ENCODE results near the gene CDS2. TPM values are rescaled to one million over a fixed set of nuclear protein-coding genes. Genes with fewer than 3 reads are reported as not detected.

Gene CDS2
- total RNA-seq, 1 experiment from 2014 or later: 17.1 TPM

DNA sequence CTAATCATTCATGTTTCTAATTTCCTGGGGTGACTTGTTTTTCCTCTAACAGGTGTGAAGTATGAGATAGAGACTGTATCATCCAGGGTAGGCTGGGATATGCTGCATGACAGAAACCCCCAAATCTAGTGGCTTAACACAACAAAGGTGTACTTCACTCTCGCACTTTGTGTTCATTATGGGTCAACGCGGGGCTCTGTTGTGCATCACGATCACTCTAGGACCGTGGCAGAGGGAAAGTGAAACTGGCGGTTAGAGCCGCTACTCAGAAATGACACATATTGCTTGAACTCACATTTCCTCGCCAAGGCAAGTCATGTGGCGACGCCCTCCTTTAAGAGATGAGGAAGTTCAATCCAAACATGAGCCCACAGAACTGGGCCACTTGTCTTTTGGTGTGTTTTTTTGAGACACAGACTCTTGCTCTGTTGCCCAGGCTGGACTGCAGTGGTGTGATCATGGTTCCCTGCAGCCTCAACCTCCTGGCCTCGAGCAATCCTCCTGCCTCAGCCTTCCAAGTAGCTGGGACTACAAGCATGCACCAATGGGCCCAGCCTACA, 48.3 kb upstream of the CDS2 start:
- peak; percentile 53 for ATAC-seq
- H3K27me3 ChIP-seq (ENCODE audit: low read length): no peaks in the 10 kb centered on the region
- H3K4me1 ChIP-seq (ENCODE audit: insufficient read depth, low read length): peaks cover 10% of the 10 kb centered on the region
- H3K4me3 ChIP-seq (ENCODE audit: low read length): no peak overlapping the region
- no peak overlapping the region for H3K27ac ChIP-seq (ENCODE audit: low read length)
- H3K4me2 ChIP-seq (ENCODE audit: low read length): no peak overlapping the region
- TF ChIP-seq EZH2phosphoT487 (IDR thresholded peaks at IDR 0.05; ENCODE audit: borderline replicate concordance, low read length) (no peak), CTCF (conservative IDR thresholded peaks at IDR 0.05; ENCODE audit: low read depth, low read length) (no peak), EZH2 (IDR thresholded peaks at IDR 0.05; ENCODE audit: low read length, unreplicated experiment) (no peak)
- H3K9me2 ChIP-seq (replicated peaks; ENCODE audit: low read length): no peaks in the 10 kb centered on the region
- ChIA-PET POLR2A (ENCODE audit: unreplicated experiment) (no interaction called here), CTCF (no interaction called here)
- H3K36me3 ChIP-seq (ENCODE audit: low read depth, low read length): no peaks in the 10 kb centered on the region
- no peaks in the 10 kb centered on the region for H4K20me1 ChIP-seq (ENCODE audit: low read length)
- 0 out of 2 replicates have a peak overlapping the region, but pooled peaks have one; percentile 21 for H2AFZ ChIP-seq (ENCODE audit: low read length)
- no peaks in the 10 kb centered on the region for H3K9me3 ChIP-seq (ENCODE audit: low read length)
- intact Hi-C loops (cut with micrococcal nuclease): no loop called here
- H3F3A ChIP-seq (ENCODE audit: low read length, unreplicated experiment): no peaks in the 10 kb centered on the region
- no TSS peak for BruUV-seq (replicated peaks)
- H3K9ac ChIP-seq (ENCODE audit: low read length): no peak overlapping the region
- no peaks in the 10 kb centered on the region for H3K79me2 ChIP-seq (ENCODE audit: low read length)
- DNase-seq: peak; percentile 33

DNA sequence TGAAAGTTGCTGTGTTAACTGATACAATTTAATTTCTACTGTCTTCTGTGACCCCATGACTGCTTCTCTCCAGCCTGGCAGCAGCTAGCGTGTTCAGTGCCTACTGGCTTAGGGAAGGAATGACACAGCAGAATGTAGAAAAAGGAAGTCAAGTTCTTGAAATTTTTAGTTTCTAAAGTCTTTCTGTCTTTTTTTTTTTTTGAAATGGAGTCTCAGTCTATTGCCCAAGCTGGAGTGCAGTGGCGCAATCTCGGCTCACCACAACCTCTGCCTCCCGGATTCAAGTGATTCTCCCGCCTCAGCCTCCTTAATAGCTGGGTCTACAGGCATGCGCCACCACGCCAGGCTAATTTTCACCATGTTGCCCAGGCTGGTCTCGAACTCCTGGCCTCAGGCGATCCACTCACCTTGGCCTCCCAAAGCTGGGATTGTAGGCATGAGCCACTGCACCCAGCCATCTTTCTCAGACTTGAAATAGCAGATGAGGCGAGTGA, 46.4 kb upstream of the CDS2 start:
- no peak for DNase-seq
- no peak overlapping the region for H3K27ac ChIP-seq (ENCODE audit: low read length)
- H3K27me3 ChIP-seq (ENCODE audit: low read length): no peaks in the 10 kb centered on the region
- no peak for ATAC-seq
- no peak for TF ChIP-seq EZH2 (IDR thresholded peaks at IDR 0.05; ENCODE audit: low read length, unreplicated experiment)
- no peak for TF ChIP-seq CTCF (conservative IDR thresholded peaks at IDR 0.05; ENCODE audit: low read depth, low read length)
- TF ChIP-seq EZH2phosphoT487 (IDR thresholded peaks at IDR 0.05; ENCODE audit: borderline replicate concordance, low read length): no peak
- intact Hi-C loops (cut with micrococcal nuclease): no loop called here
- H4K20me1 ChIP-seq (ENCODE audit: low read length): no peaks in the 10 kb centered on the region
- no peak overlapping the region for H3K9ac ChIP-seq (ENCODE audit: low read length)
- POLR2A ChIA-PET (ENCODE audit: unreplicated experiment): no interaction called here
- no peaks in the 10 kb centered on the region for H3K79me2 ChIP-seq (ENCODE audit: low read length)
- no peaks in the 10 kb centered on the region for H3K9me2 ChIP-seq (replicated peaks; ENCODE audit: low read length)
- no peak overlapping the region for H3K4me3 ChIP-seq (ENCODE audit: low read length)
- no peaks in the 10 kb centered on the region for H3K36me3 ChIP-seq (ENCODE audit: low read depth, low read length)
- no peaks in the 10 kb centered on the region for H3F3A ChIP-seq (ENCODE audit: low read length, unreplicated experiment)
- no peaks in the 10 kb centered on the region for H3K9me3 ChIP-seq (ENCODE audit: low read length)
- H3K4me1 ChIP-seq (ENCODE audit: insufficient read depth, low read length): no peaks in the 10 kb centered on the region; the same call in 1 of the 2 replicates
- H3K4me2 ChIP-seq (ENCODE audit: low read length): no peak overlapping the region
- CTCF ChIA-PET: no interaction called here
- no peak overlapping the region for H2AFZ ChIP-seq (ENCODE audit: low read length)
- BruUV-seq (replicated peaks): no TSS peak

DNA sequence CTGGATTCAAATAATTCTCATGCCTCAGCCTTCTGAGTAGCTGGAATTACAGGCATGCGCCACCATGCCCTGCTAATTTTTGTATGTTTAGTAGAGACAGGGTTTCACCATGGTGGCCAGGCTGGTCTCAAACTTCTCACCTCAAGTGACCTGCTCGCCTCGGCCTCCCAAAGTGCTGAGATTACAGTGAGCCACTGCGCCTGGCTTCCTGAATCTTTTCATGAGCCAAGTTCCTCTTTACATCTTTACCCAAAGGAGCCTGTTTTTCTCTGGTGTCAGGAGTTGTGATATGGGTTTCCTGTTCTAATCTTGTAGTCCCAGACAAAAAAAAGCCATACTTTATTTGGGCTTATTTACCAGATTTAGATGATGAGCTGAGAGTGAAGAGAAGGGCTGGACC, 41.4 kb upstream of the CDS2 start:
- Histone ChIP-seq H3K79me2 (ENCODE audit: low read length) (no peaks in the 10 kb centered on the region), H3F3A (ENCODE audit: low read length, unreplicated experiment) (no peaks in the 10 kb centered on the region), H3K9me2 (replicated peaks; ENCODE audit: low read length) (no peaks in the 10 kb centered on the region), H3K4me1 (ENCODE audit: insufficient read depth, low read length) (no peaks in the 10 kb centered on the region), H3K4me2 (ENCODE audit: low read length) (no peak overlapping the region), H4K20me1 (ENCODE audit: low read length) (no peaks in the 10 kb centered on the region), H3K27me3 (ENCODE audit: low read length) (no peaks in the 10 kb centered on the region), H3K9ac (ENCODE audit: low read length) (no peak overlapping the region), H3K36me3 (ENCODE audit: low read depth, low read length) (no peaks in the 10 kb centered on the region), H2AFZ (ENCODE audit: low read length) (no peak overlapping the region), H3K9me3 (ENCODE audit: low read length) (no peaks in the 10 kb centered on the region), H3K27ac (ENCODE audit: low read length) (no peak overlapping the region), H3K4me3 (ENCODE audit: low read length) (no peak overlapping the region)
- no TSS peak for BruUV-seq (replicated peaks)
- ChIA-PET CTCF (no interaction called here), POLR2A (ENCODE audit: unreplicated experiment) (interaction anchor here (0.6 kb wide), 1 partner anchor 419 kb away, joined by 3 read pairs; no protein-coding TSS in a partner anchor)
- no peak for ATAC-seq
- no peak for TF ChIP-seq EZH2phosphoT487 (IDR thresholded peaks at IDR 0.05; ENCODE audit: borderline replicate concordance, low read length)
- no peak for TF ChIP-seq CTCF (conservative IDR thresholded peaks at IDR 0.05; ENCODE audit: low read depth, low read length)
- TF ChIP-seq EZH2 (IDR thresholded peaks at IDR 0.05; ENCODE audit: low read length, unreplicated experiment): no peak
- DNase-seq: no peak
- intact Hi-C loops (cut with micrococcal nuclease): no loop called here
